GM23338 (cell line): ENCODE data around the gene SRGAP1. TPM values are rescaled to one million over a fixed set of nuclear protein-coding genes. Genes with fewer than 3 reads are reported as not detected.
A peak's percentile ranks its signal among the peaks of the same experiment; 100 is the strongest.

Experiments used
- ATAC-seq: fragments of 200-7000 bp; cut with Tn5 transposase; 3 replicates; pipeline ENCODE4 v1.9.1; 2020
- DNase-seq: peaks from one replicate; pipeline ENCODE4 v3.0.0-alpha.2; 2015; ENCODE audit warnings: low spot score
- H2AFZ ChIP-seq: fragments of 200-600 bp; sonication (generic); 2 replicates; pipeline ENCODE4 v1.8.0; 2016; ENCODE audit warnings: antibody characterized with exemption, mild to moderate bottlenecking, moderate library complexity
- H3F3A ChIP-seq: fragments of 200-600 bp; sonication (generic); replicated peaks from 2 replicates; pipeline ENCODE4 v1.8.0; 2017; ENCODE audit warnings: antibody characterized with exemption, mixed run types, low read depth
- H3K27ac ChIP-seq: fragments of 200-600 bp; sonication (generic); 2 replicates; pipeline ENCODE4 v1.6.1; 2016; ENCODE audit warnings: low read depth
- H3K27me3 ChIP-seq: fragments of 200-600 bp; sonication (generic); 2 replicates; pipeline ENCODE4 v1.8.0; 2016; ENCODE audit warnings: mild to moderate bottlenecking, mixed run types, moderate library complexity; ENCODE audit not compliant: insufficient read depth
- H3K36me3 ChIP-seq: fragments of 200-600 bp; sonication (generic); 2 replicates; pipeline ENCODE4 v1.8.0; 2016; ENCODE audit warnings: mild to moderate bottlenecking; ENCODE audit not compliant: insufficient read depth
- H3K4me1 ChIP-seq: fragments of 200-600 bp; sonication (generic); 2 replicates; pipeline ENCODE4 v1.8.0; 2016; ENCODE audit warnings: mild to moderate bottlenecking, moderate library complexity; ENCODE audit not compliant: insufficient read depth
- H3K4me2 ChIP-seq: fragments of 200-600 bp; sonication (generic); 2 replicates; pipeline ENCODE4 v1.7.1; 2017; ENCODE audit warnings: mixed run types
- H3K4me3 ChIP-seq: fragments of 200-600 bp; sonication (generic); 2 replicates; pipeline ENCODE4 v1.6.1; 2016; ENCODE audit warnings: mixed run types
- H3K79me2 ChIP-seq: fragments of 200-600 bp; sonication (generic); replicated peaks from 2 replicates; pipeline ENCODE4 v1.8.0; 2017; ENCODE audit warnings: mild to moderate bottlenecking; ENCODE audit not compliant: insufficient read depth
- H3K9me2 ChIP-seq: fragments of 200-600 bp; sonication (generic); 2 replicates; pipeline ENCODE4 v1.8.0; 2017; ENCODE audit not compliant: insufficient read depth
- H4K20me1 ChIP-seq: fragments of 200-600 bp; sonication (generic); replicated peaks from 2 replicates; pipeline ENCODE4 v1.8.0; 2017; ENCODE audit warnings: mild to moderate bottlenecking; ENCODE audit not compliant: insufficient read depth
- H3K27ac Mint-ChIP-seq: 2 replicates; pipeline ENCODE4 v1.8.0; 2020; ENCODE audit warnings: inconsistent platforms, mild to moderate bottlenecking, moderate library complexity, mixed read lengths
- H3K27me3 Mint-ChIP-seq: 3 replicates; pipeline ENCODE4 v1.8.0; 2022; ENCODE audit warnings: low read depth, mild to moderate bottlenecking, moderate library complexity, mixed read lengths, inconsistent platforms; ENCODE audit not compliant: insufficient read depth, poor library complexity
- H3K36me3 Mint-ChIP-seq: 3 replicates; pipeline ENCODE4 v1.8.0; 2021; ENCODE audit warnings: low read depth, mild to moderate bottlenecking, inconsistent platforms, moderate library complexity, mixed read lengths
- H3K4me1 Mint-ChIP-seq: 3 replicates; pipeline ENCODE4 v1.8.0; 2020; ENCODE audit warnings: mild to moderate bottlenecking, inconsistent platforms, mixed read lengths
- H3K4me3 Mint-ChIP-seq: 3 replicates; pipeline ENCODE4 v1.8.0; 2021; ENCODE audit warnings: moderate library complexity, mild to moderate bottlenecking, inconsistent platforms, mixed read lengths
- H3K9me3 Mint-ChIP-seq: 3 replicates; pipeline ENCODE4 v1.8.0; 2020; ENCODE audit warnings: moderate library complexity, mild to moderate bottlenecking, inconsistent platforms, mixed read lengths
- CREB1 ChIP-seq: fragments of 250-450 bp; sonication (Bioruptor Pico); IDR thresholded peaks from 2 replicates; pipeline ENCODE4 v1.5.0; 2020; ENCODE audit warnings: low read depth, mild to moderate bottlenecking, moderate library complexity
- EZH2phosphoT487 ChIP-seq: fragments of 200-600 bp; sonication (generic); IDR thresholded peaks from one replicate; pipeline ENCODE4 v1.8.1; 2018; ENCODE audit warnings: antibody characterized with exemption; ENCODE audit not compliant: unreplicated experiment
- JUNB ChIP-seq: IDR thresholded peaks from one replicate; pipeline ENCODE4 v1.6.1; 2016; ENCODE audit warnings: antibody characterized with exemption; ENCODE audit not compliant: unreplicated experiment
- NANOG ChIP-seq: IDR thresholded peaks from 2 replicates; pipeline ENCODE4 v1.6.1; 2016; ENCODE audit warnings: antibody characterized with exemption, borderline replicate concordance
- POLR2AphosphoS5 ChIP-seq: IDR thresholded peaks from 2 replicates; pipeline ENCODE4 v1.6.1; 2016; ENCODE audit warnings: antibody characterized with exemption, low read depth
- REST ChIP-seq: IDR thresholded peaks from one replicate; pipeline ENCODE4 v1.6.1; 2018; ENCODE audit warnings: antibody characterized with exemption; ENCODE audit not compliant: unreplicated experiment
- STAT1 ChIP-seq: IDR thresholded peaks from one replicate; pipeline ENCODE4 v1.6.1; 2016; ENCODE audit warnings: antibody characterized with exemption; ENCODE audit not compliant: unreplicated experiment
- ZNF114 ChIP-seq: fragments of 250-450 bp; sonication (Bioruptor Pico); IDR thresholded peaks from 2 replicates; pipeline ENCODE4 v1.5.0; 2020; ENCODE audit warnings: mild to moderate bottlenecking, moderate library complexity
- ZNF331 ChIP-seq: fragments of 250-450 bp; sonication (Bioruptor Pico); IDR thresholded peaks from 2 replicates; pipeline ENCODE4 v1.5.0; 2020; ENCODE audit warnings: low read depth, mild to moderate bottlenecking, moderate library complexity
- polyA plus RNA-seq: library from polyadenylated mRNA; unstranded; fragments of >200 nt; fragmentation: Nextera tagmentation; extraction: Ambion mirVana; gene quantifications from 2 replicates; pipeline ENCODE4 v1.2.1, GENCODE V29; 2016
- total RNA-seq: library from RNA; depleted of rRNA; stranded (reverse); fragments of >200 nt; shearing (Covaris generic); gene quantifications from 2 replicates; pipeline ENCODE4 v1.2.3, GENCODE V29; 2014
- TF ChIP-seq, protein P1 (sequence below): IDR thresholded peaks from 2 replicates; pipeline ENCODE4 v1.6.1; 2016; ENCODE audit warnings: antibody characterized with exemption
- TF ChIP-seq, protein P2 (sequence below), 2 experiments: fragments of 200-600 bp in 1 of 2; sonication (generic) in 1 of 2; conservative IDR thresholded peaks; 2 replicates each; pipeline versions ENCODE4 v1.5.1 to v1.6.1; 2016 to 2017; ENCODE audit warnings: antibody characterized with exemption in 2 of 2, low read depth in 2 of 2, mild to moderate bottlenecking in 2 of 2, moderate library complexity in 1 of 2

The SRGAP1 gene
- total and polyA plus RNA-seq, 2 experiments from 2014 or later, result 6.1 to 8.1 TPM

GRCh38 chr12:63964301-63964700 lies 119.8 kb downstream of the SRGAP1 start (continued):
- TF ChIP-seq STAT1, result no peak
- TF ChIP-seq, protein P1, sequence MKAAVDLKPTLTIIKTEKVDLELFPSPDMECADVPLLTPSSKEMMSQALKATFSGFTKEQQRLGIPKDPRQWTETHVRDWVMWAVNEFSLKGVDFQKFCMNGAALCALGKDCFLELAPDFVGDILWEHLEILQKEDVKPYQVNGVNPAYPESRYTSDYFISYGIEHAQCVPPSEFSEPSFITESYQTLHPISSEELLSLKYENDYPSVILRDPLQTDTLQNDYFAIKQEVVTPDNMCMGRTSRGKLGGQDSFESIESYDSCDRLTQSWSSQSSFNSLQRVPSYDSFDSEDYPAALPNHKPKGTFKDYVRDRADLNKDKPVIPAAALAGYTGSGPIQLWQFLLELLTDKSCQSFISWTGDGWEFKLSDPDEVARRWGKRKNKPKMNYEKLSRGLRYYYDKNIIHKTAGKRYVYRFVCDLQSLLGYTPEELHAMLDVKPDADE, result no peak
- TF ChIP-seq NANOG, result no peak

GRCh38 chr12:63965936-63966605 lies 121.6 kb downstream of the SRGAP1 start:
- H4K20me1 ChIP-seq, result no peaks in the 10 kb centered on the region
- no peaks in the 10 kb centered on the region for H3K36me3 ChIP-seq
- DNase-seq, result no peak
- H3K4me3 Mint-ChIP-seq, result no peak overlapping the region
- no peak for ATAC-seq
- H3K4me1 ChIP-seq, result peaks cover 17% of the 10 kb centered on the region
- no peaks in the 10 kb centered on the region for H3F3A ChIP-seq
- peaks cover 42% of the 10 kb centered on the region for H3K4me1 Mint-ChIP-seq
- 0 out of 2 replicates have a peak overlapping the region, but pooled peaks have one; percentile 9 for H3K27ac Mint-ChIP-seq
- no peaks in the 10 kb centered on the region for H3K9me3 Mint-ChIP-seq
- H3K79me2 ChIP-seq, result no peaks in the 10 kb centered on the region
- H2AFZ ChIP-seq, result no peak overlapping the region
- H3K27me3 ChIP-seq, result no peaks in the 10 kb centered on the region
- no peak overlapping the region for H3K4me2 ChIP-seq
- H3K27me3 Mint-ChIP-seq, result no peaks in the 10 kb centered on the region
- H3K9me2 ChIP-seq, result no peaks in the 10 kb centered on the region
- no peaks in the 10 kb centered on the region for H3K36me3 Mint-ChIP-seq
- H3K27ac ChIP-seq, result no peak overlapping the region
- no peak overlapping the region for H3K4me3 ChIP-seq
- no peak for TF ChIP-seq EZH2phosphoT487
- no peak for TF ChIP-seq ZNF331 (CRISPR knock-in tag)
- no peak for TF ChIP-seq NANOG
- no peak for TF ChIP-seq POLR2AphosphoS5
- TF ChIP-seq, protein P2, sequence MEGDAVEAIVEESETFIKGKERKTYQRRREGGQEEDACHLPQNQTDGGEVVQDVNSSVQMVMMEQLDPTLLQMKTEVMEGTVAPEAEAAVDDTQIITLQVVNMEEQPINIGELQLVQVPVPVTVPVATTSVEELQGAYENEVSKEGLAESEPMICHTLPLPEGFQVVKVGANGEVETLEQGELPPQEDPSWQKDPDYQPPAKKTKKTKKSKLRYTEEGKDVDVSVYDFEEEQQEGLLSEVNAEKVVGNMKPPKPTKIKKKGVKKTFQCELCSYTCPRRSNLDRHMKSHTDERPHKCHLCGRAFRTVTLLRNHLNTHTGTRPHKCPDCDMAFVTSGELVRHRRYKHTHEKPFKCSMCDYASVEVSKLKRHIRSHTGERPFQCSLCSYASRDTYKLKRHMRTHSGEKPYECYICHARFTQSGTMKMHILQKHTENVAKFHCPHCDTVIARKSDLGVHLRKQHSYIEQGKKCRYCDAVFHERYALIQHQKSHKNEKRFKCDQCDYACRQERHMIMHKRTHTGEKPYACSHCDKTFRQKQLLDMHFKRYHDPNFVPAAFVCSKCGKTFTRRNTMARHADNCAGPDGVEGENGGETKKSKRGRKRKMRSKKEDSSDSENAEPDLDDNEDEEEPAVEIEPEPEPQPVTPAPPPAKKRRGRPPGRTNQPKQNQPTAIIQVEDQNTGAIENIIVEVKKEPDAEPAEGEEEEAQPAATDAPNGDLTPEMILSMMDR (conservative IDR thresholded peaks at IDR 0.05; ENCODE audit: low read depth in 2 of 2), result no peak
- no peak for TF ChIP-seq CREB1 (CRISPR knock-in tag)
- no peak for TF ChIP-seq REST
- TF ChIP-seq STAT1, result no peak
- TF ChIP-seq ZNF114, result no peak
- TF ChIP-seq, protein P1, result no peak
- TF ChIP-seq JUNB, result no peak
